Measurements from ENCODE around the gene TINAG. TPM values are rescaled to one million over a fixed set of nuclear protein-coding genes. Genes with fewer than 3 reads are reported as not detected.

The TINAG gene
- total and polyA plus RNA-seq, 10 of the 15 experiments (the other 5 are each of a cell fraction or from before 2014, with no cell fraction given) = 0.26 to 7.7 (median 0.95) TPM

DNA sequence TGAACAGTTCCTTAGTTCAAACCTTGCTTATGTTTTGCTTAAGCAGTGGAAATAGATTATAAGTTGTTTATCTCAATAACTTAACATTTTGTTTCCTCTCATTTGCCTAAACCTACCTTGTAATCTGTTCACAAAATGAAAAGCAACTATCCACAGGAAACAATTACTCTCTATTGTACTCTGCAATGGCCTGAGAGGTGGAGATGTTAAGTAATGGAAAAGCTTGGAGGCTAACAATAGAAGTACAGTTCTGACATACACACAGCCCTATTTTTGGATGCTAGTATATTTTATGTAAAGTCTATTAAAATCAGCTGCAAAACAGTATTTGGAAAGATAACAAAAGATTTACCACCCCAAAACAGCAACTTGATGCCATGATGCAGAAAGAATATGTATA, 82.1 kb downstream of the TINAG start (continued):
- no peak for TF ChIP-seq ZBTB33 (IDR thresholded peaks at IDR 0.05)
- TF ChIP-seq ETV6 (conservative IDR thresholded peaks at IDR 0.05 in 1 of 2, IDR thresholded peaks at IDR 0.05 in 1 of 2; ENCODE audit: borderline replicate concordance in 1 of 2, low read depth in 1 of 2) = no peak

DNA sequence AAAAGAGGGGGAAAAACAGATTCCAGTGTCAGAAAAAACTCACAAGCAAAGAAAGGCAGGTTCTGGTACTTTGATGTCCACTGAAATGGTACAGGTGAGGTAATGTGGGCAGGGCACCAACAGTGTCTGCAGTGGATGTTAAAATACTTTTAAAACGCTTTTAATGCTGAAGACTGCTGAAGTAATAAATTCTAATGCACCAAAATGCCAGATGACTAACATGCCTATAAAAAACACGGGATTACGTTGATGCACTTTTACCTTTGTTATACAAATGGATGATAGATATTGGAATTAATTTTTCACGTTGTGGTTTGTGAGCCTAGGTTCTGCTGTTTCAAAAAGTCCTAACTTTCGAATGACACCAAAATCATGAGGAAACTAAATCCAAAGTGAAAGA, 83.3 kb downstream of the TINAG start:
- H3K4me1 ChIP-seq (ENCODE audit: control insufficient read depth, insufficient read depth, low read length) = no peaks in the 10 kb centered on the region
- intact Hi-C loops (cut with micrococcal nuclease; ENCODE audit: unreplicated experiment) (no loop called here), in situ Hi-C loops (cut with MboI) (no loop called here)
- no peak for DNase-seq (ENCODE audit: low read depth, low spot score)
- 1% methylated on average over 5 of the region's 5 CpGs for WGBS (ENCODE audit: insufficient coverage, insufficient replicate concordance, low lambda C conversion rate, missing lambda C conversion rate)
- no peak overlapping the region for H3K4me3 ChIP-seq
- RAD21 ChIA-PET (ENCODE audit: unreplicated experiment) = no interaction called here
- no peak for TF ChIP-seq NR2C2 (IDR thresholded peaks at IDR 0.05; ENCODE audit: borderline replicate concordance, control insufficient read depth, insufficient read length, low read depth)
- no peak for TF ChIP-seq CEBPZ (IDR thresholded peaks at IDR 0.05; ENCODE audit: low read depth, low read length)
- TF ChIP-seq IRF4 (IDR thresholded peaks at IDR 0.05; ENCODE audit: low read depth, low read length) = no peak
- no peak for TF ChIP-seq MYC (IDR thresholded peaks at IDR 0.05; ENCODE audit: insufficient read depth, insufficient read length, insufficient replicate concordance, low read length, severe bottlenecking)
- no peak for TF ChIP-seq E2F4 (IDR thresholded peaks at IDR 0.05; ENCODE audit: low read depth, low read length)
- TF ChIP-seq DPF2 (IDR thresholded peaks at IDR 0.05) = no peak
- TF ChIP-seq, protein P1, sequence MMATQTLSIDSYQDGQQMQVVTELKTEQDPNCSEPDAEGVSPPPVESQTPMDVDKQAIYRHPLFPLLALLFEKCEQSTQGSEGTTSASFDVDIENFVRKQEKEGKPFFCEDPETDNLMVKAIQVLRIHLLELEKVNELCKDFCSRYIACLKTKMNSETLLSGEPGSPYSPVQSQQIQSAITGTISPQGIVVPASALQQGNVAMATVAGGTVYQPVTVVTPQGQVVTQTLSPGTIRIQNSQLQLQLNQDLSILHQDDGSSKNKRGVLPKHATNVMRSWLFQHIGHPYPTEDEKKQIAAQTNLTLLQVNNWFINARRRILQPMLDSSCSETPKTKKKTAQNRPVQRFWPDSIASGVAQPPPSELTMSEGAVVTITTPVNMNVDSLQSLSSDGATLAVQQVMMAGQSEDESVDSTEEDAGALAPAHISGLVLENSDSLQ (IDR thresholded peaks at IDR 0.05) = no peak
- H3K36me3 ChIP-seq (ENCODE audit: control insufficient read depth in 2 of 2, insufficient read depth in 2 of 2, low read length in 1 of 2) = no peaks in the 10 kb centered on the region
- CTCF ChIA-PET = interaction anchor here (0.5 kb wide), 1 partner anchor 22 kb away, joined by 3 read pairs; no protein-coding TSS in a partner anchor
- SMC1A ChIA-PET (ENCODE audit: uncharacterized antibody, unreplicated experiment) = interaction anchor here (0.9 kb wide), 1 partner anchor 84 kb away, joined by 3 read pairs; no protein-coding TSS in a partner anchor
- BruUV-seq (replicated peaks) = no TSS peak
- no peak overlapping the region for H3K4me2 ChIP-seq (ENCODE audit: control insufficient read depth, insufficient read depth)
- POLR2A ChIA-PET = no interaction called here
- no peaks in the 10 kb centered on the region for H3K79me2 ChIP-seq (ENCODE audit: control insufficient read depth, insufficient read depth, low read length)
- FAIRE-seq = no peak
- H3K9ac ChIP-seq (ENCODE audit: control insufficient read depth, insufficient read depth, low read length) = no peak overlapping the region
- H2AFZ ChIP-seq (ENCODE audit: control insufficient read depth, low read depth, low read length) = no peak overlapping the region
- H3K27ac ChIP-seq (ENCODE audit: control insufficient read depth, insufficient read depth) = no peak overlapping the region
- no peaks in the 10 kb centered on the region for H3K27me3 ChIP-seq (replicated peaks in 1 of 2; ENCODE audit: control insufficient read depth in 2 of 2, insufficient read depth in 2 of 2, low read length in 1 of 2)
- no peak for ATAC-seq
- H4K20me1 ChIP-seq (ENCODE audit: control insufficient read depth, insufficient read depth) = no peaks in the 10 kb centered on the region
- no peaks in the 10 kb centered on the region for H3K9me3 ChIP-seq (replicated peaks; ENCODE audit: control insufficient read depth, insufficient read depth, low read length)
